Measurements from ENCODE around the gene METTL4.
"Not testable (repeated sequence)": the region's sequence is repeated elsewhere in the genome, so short reads cannot be mapped to it uniquely, and the experiment has no call there.

Gene METTL4

DNA sequence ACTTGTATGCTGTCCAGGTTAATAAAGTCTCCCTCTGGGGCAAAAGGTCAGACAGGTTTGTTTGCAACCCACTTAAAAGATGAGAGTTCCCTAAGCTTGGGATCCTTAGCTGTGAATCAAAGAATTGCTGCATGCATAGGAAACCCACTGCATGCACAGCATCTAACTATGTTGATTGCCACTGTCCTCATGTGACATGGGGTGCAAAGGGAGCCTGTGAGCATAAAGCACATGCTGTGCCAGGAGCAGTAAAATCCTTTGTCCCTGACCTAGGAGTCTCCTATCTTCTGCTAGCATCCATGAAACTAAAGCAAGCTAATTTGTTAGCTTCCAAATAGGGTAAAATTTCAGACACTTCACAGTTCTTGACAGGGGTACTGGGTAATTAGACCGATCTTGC, 13.8 kb downstream of the METTL4 start:
- no peak for DNase-seq

DNA sequence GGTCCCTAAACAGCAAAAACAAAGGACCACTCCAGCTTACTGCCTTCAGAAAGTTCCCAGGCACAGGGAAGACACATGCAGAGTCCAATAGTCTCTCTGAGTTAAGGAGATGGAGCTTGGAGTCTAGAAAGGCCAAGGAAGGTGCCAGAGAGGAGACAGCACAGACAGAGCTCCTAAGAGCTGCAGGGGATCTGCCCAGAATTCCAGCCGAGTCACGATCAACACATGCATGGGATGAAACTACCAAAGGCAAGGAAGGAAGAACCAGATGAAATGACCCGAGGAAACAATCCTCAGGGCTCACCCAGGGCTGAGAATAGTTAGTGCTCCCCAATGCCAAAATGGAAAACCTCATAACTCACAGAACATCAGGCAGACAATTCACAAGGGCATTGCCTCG, 15.4 kb downstream of the METTL4 start:
- no peak for DNase-seq

GRCh38 chr18:2554696-2555095, 16.6 kb downstream of the METTL4 start:
- no peak for DNase-seq

GRCh38 chr18:2551425-2551824, 19.9 kb downstream of the METTL4 start:
- DNase-seq, result no peak

- DNase-seq, result no peak
Measured at GRCh38 chr18:2549462-2549861, 21.8 kb downstream of the METTL4 start.

DNA sequence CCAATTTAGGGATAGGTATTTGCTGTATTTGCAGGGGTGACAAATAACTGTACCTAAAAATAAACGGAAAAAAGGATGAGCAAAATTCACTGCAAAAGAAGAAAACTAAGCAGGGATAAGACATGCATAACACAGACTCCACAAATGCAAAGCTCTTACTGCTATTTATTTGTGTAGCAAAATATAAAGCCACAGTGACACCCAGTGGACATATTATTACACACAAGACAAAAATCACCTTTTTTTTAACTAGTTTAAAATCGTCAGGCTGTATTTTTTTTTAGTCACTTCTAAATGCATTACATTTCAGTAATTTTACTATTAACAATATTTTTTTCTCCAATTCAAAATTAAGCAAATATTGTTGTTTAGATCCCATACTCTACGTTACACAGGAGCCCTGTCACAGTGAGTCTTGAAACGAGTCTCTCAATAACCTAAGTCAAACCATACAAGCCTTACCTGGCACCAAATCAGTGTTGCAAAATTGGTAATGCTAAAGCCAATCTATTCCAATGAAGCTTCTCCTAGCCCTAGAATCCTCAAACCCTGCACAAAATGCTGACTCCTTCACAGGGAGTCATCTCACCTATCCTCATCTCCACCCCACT, 23.7 kb downstream of the METTL4 start:
- peak; percentile 50 for DNase-seq

GRCh38 chr18:2545155-2545554, 26.1 kb downstream of the METTL4 start:
- no peak for DNase-seq

- peak; percentile 53 for DNase-seq
Measured at GRCh38 chr18:2541925-2542563, 29.3 kb downstream of the METTL4 start.

DNA sequence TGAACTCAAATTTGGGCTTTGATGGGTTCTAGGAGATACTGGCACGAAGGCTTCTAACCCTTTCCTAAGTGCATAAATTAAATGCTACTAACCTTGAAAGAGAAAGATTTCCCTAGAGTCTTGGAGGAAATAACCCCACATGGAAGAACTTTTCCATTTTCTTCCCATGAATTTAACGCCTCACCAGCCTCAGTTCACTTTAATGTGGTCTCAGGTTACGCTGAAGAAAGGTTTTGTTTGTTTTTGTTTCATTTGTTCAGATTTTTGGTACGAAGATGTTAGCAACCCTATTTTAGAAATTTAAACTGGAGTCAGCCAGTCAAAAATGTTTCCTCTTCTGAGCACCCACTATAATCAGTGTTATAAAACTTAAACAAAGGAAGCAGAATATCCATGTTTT, 30.7 kb downstream of the METTL4 start:
- DNase-seq, result no peak

DNA sequence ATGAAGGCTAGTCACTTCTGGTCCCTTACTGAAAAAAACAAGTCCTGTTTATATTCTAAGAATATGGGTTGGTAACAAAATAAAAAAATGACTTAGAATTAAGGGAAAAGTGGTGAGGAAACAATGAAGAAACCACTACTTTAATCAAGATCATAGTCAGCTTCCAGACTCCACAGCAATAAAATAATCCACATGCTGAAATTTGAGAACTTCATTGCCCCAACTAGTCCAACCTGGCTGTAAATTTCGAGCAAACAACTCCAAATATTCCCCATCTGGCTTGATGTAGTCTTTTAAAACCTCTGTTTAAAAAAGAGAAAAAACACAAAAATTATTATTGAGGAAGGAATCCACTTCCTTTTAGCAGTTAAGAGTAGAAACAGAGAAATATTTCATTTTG, 32.5 kb downstream of the METTL4 start:
- DNase-seq, result no peak

DNA sequence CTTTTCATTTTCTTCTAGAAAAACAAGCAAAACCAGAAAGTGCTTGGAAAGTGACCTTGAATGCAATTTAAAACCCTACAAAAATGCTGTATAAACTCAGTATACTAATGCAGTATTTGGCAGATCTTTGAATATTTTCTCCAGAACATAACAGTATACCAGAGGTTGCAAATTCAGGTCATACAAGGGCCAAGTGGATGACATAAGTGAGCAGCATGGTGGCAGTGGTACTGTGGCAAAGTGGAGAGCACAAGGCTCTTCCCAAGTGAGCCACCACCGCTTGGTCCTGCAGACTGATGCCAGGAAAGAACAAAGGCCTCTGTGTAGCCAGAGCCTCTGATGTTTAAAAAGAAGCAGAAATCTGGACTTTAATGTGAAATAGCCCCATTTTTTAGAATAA, 33.1 kb downstream of the METTL4 start:
- no peak for DNase-seq

- DNase-seq, result no peak
Measured at GRCh38 chr18:2537296-2537695, 34.0 kb downstream of the METTL4 start.

- no peak for DNase-seq
Measured at GRCh38 chr18:2536493-2536892, 34.8 kb downstream of the METTL4 start.

DNA sequence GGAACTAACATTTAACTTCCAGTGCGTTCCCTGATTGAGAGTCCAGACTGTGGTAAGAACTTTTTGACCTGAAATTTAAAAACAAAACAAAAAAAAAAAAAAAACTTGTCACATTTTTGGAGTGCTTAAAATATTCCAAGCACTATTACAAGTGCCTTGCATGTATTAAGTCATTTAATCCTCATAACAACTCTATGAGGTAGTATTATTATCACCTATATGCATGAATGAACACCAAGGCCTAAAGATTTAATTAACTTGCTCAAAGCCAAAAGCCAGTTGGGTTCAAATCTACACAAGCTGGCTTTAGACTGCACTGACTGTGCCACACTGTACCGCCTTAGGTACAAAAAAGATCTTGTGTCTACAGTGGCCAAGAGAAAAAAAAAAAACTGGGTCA, 35.2 kb downstream of the METTL4 start:
- no peak for DNase-seq

GRCh38 chr18:2535419-2535910, 35.8 kb downstream of the METTL4 start:
- no peak for DNase-seq

DNA sequence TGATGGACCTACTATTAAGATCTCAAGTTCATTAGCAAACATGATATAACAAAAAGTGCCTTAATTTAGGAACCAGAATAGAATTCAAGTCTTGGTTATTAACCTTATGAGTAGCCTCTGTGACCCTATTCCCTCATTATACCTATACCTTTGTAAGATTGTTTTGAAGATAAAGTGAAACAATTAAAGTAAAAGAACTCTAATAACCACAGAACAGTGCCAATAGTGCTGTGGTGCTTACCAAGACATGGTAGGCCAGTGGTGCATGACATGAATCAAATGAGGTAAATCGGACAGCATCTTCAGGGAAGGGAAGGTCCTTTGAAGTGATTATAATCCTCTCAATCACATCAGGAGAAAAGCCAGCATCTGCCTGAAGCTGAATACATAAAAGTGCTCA, 36.4 kb downstream of the METTL4 start:
- no peak for DNase-seq

- DNase-seq, result no peak
Measured at GRCh38 chr18:2532797-2533196, 38.5 kb downstream of the METTL4 start.

- no peak for DNase-seq
Measured at GRCh38 chr18:2531751-2532150, 39.6 kb downstream of the METTL4 start.

DNA sequence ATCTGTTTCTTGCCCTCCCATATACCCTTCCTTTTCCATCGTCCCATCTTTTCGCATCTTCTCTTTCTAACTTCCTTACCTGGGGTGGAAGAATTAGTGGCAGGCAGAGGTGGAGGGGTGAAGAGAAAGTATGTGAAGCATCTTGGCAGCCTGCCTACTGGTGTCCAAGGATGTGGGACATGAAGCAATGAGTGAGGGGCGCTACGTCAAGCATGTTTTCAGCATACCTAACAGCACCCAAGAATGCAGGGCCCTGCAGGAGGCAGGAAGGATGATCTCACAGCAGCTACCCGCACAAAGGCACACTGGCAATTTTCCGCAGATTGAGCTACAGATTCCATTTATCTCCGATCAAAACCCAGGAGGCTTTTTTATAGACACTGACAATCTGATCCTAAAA, 42.2 kb downstream of the METTL4 start:
- DNase-seq, result no peak

DNA sequence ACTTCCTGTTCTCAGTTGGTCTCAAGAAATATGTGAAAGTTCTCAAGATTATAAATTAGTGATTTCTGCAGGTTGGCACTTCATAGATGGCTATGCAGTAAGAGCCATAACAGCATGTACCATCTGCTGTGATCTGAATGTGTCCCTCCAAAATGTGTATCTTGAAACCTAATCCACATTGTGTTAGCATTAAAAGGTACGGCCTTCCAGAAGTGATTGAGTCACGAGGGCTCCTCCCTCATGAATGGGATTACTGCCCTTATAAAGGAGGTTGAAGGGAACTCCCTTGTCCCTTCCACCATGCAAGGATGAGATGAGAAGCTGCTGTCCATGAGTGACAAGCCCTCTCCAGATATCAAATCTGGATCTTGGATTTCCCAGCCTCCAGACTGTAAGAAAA, 45.0 kb downstream of the METTL4 start:
- DNase-seq, result no peak

DNA sequence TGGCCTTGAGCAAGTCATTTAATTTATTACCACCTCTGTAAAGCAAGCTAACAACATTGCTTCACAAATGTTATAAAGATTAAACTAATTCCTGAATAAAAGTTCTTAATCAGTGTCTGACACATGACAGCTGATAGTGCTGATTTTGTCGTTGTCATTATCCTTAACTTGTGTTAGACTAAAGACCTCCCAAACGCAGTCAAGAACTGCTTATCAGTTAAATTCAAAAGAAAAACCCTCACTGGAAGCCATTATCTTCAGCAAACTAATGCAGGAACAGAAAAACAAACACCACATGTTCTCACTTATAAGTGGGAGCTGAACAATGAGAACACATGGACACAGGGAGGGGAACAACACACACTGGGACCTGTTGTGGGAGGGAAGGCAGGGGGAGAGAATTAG, 46.5 kb downstream of the METTL4 start:
- not testable (repeated sequence) for DNase-seq

DNA sequence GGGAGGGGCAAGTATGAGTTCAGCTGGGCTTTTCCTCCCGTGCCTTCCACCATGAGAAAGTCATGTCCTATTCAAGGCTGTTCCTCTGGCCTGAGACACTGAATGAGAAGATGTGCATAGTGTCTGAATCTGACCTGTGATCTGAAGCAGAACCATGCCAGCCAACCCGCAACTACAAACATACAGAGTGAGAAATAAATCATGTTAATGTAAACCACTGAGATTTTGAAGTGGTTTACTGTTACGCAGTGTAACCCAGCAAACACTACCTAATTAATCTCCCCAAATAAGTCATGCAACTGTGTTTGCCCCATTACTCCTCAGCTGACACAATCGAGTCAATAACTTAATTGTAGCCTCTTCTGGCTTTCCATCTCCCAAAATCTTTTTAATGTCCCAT, 49.2 kb downstream of the METTL4 start:
- no peak for DNase-seq

DNA sequence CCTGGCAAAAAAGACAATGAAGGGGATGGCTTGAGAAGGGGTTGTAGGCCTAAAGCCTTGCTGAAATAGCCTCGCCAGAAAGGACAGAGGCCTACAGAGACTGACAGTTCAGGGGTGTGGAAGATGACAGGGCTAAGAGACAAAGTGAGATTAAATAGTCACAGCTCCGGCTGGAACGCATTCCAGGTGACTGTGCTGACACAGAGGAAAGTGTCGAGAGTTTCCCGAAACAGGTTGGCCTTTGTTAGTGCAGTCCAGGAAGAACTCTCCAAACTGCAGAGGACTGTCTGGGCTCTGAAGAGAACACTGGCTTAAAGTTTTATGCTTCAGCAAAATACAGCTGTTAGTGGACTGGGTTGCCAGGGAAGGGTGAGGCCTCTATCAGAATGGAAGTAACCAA, 52.8 kb downstream of the METTL4 start:
- DNase-seq, result no peak

- DNase-seq, result peak; percentile 24
Measured at GRCh38 chr18:2515908-2516625, 55.2 kb downstream of the METTL4 start.

Measured in CD4-positive, alpha-beta T cell treated with Interleukin-21 for 1 hour (primary cell).